Measurements from ENCODE around the gene TADA2A. TPM values are rescaled to one million over a fixed set of nuclear protein-coding genes. Genes with fewer than 3 reads are reported as not detected.
A peak's percentile ranks its signal among the peaks of the same experiment; 100 is the strongest.

Gene TADA2A
- total and polyA plus RNA-seq, 2 of the 8 experiments (the other 6 are each of a cell fraction or from before 2014, with no cell fraction given), result 8.4 to 18.5 TPM

- FAIRE-seq, result no peak
- no peak overlapping the region for H3K14ac ChIP-seq (ENCODE audit: insufficient read length)
- H2BK15ac ChIP-seq (ENCODE audit: low read length), result no peak overlapping the region; the same call in 1 of the 2 replicates
- no peak overlapping the region for H3K4me3 ChIP-seq (ENCODE audit: extremely low read depth in 1 of 4, insufficient read depth in 2 of 4, low read depth in 3 of 4, low read length in 4 of 4)
- CTCF ChIA-PET (ENCODE audit: partially characterized antibody), result interaction anchor here (0.5 to 6.6 kb wide), 61 partner anchors 9 to 398 kb away, joined by 3 to 126 read pairs (median 4); no protein-coding TSS in a partner anchor
- no peak overlapping the region for H3K9ac ChIP-seq (replicated peaks in 1 of 4; ENCODE audit: extremely low read depth in 1 of 4, low read depth in 3 of 4, low read length in 3 of 4)
- H2BK5ac ChIP-seq (ENCODE audit: low read depth, low read length), result no peak overlapping the region
- DNase-seq (ENCODE audit: low read depth in 1 of 2, low spot score in 2 of 2), result peak; percentile 66 to 67
- no peak overlapping the region for H4K8ac ChIP-seq (ENCODE audit: extremely low read depth, insufficient read depth, low read length)
- no peaks in the 10 kb centered on the region for H3K27me3 ChIP-seq (replicated peaks in 1 of 4; ENCODE audit: control insufficient read depth in 3 of 4, extremely low read depth in 1 of 4, insufficient read depth in 3 of 4, low read length in 3 of 4)
- H4K5ac ChIP-seq (ENCODE audit: insufficient read length, low read depth, low read length), result no peak overlapping the region
- 21% methylated on average over 4 of the region's 4 CpGs; no CpG with 5 or more reads in 1 of the 2 experiments for whole genome bisulfite sequencing, 2 experiments (ENCODE audit: extremely low coverage in 1 of 2, insufficient coverage in 1 of 2, insufficient read length in 1 of 2, insufficient replicate concordance in 2 of 2, low coverage in 1 of 2, low lambda C conversion rate in 2 of 2, missing lambda C conversion rate in 1 of 2)
- no peaks in the 10 kb centered on the region for H3K23me2 ChIP-seq (ENCODE audit: low read depth, low read length)
- H3K56ac ChIP-seq (replicated peaks; ENCODE audit: insufficient read length, low read depth, low read length), result no peak overlapping the region
- H2AK5ac ChIP-seq (ENCODE audit: low read depth, low read length), result no peak overlapping the region
- no peak overlapping the region for H3K23ac ChIP-seq (ENCODE audit: insufficient read length)
- H4K20me1 ChIP-seq (replicated peaks in 1 of 2; ENCODE audit: control insufficient read depth in 1 of 2, insufficient read depth in 2 of 2, low read length in 2 of 2), result no peaks in the 10 kb centered on the region
- H3K79me1 ChIP-seq (ENCODE audit: low read depth, low read length), result no peaks in the 10 kb centered on the region
- H3K4me2 ChIP-seq (ENCODE audit: insufficient read depth in 1 of 2, low read depth in 2 of 2, low read length in 2 of 2), result no peak overlapping the region
- no peak overlapping the region for H2BK20ac ChIP-seq (ENCODE audit: low read length)
- H3K4me1 ChIP-seq (replicated peaks in 1 of 4; ENCODE audit: control insufficient read depth in 3 of 4, insufficient read depth in 4 of 4, low read length in 3 of 4), result no peaks in the 10 kb centered on the region; a peak in 1 of 7 replicates
- no peak overlapping the region for H3K27ac ChIP-seq (ENCODE audit: low read depth, low read length)
- POLR2A ChIA-PET (ENCODE audit: partially characterized antibody), result interaction anchor here (0.8 to 2.6 kb wide), 5 partner anchors 10 to 236 kb away, joined by 3 to 15 read pairs (median 3); partner anchors contain the start of gene SYNRG
- H3K79me2 ChIP-seq (ENCODE audit: control insufficient read depth in 1 of 2, insufficient read depth in 2 of 2, low read length in 2 of 2), result no peaks in the 10 kb centered on the region
- H4K91ac ChIP-seq (replicated peaks; ENCODE audit: insufficient read length, low read length), result no peak overlapping the region
- no peak overlapping the region for H2BK120ac ChIP-seq (replicated peaks; ENCODE audit: low read depth, low read length)
- H2AFZ ChIP-seq (ENCODE audit: low read length), result 0 out of 2 replicates have a peak overlapping the region, but pooled peaks have one; percentile 21
- no peak overlapping the region for H3K18ac ChIP-seq (ENCODE audit: extremely low read depth, low read length)
- H2BK12ac ChIP-seq (ENCODE audit: low read depth, low read length), result 0 out of 2 replicates have a peak overlapping the region, but pooled peaks have one; percentile 22
- H3K9me3 ChIP-seq (ENCODE audit: insufficient read depth in 2 of 2, low read depth in 1 of 2, low read length in 1 of 2), result no peaks in the 10 kb centered on the region
- H3K36me3 ChIP-seq (ENCODE audit: control insufficient read depth in 2 of 4, insufficient read depth in 4 of 4, low read length in 3 of 4), result no peaks in the 10 kb centered on the region
- H3K4ac ChIP-seq (replicated peaks; ENCODE audit: insufficient read length, low read depth, low read length), result no peak overlapping the region
- TF ChIP-seq RNF2 (IDR thresholded peaks at IDR 0.05; ENCODE audit: borderline replicate concordance, low read depth, low read length, missing control alignments, poor library complexity, severe bottlenecking) (no peak), PHF8 (conservative IDR thresholded peaks at IDR 0.05; ENCODE audit: low read depth, low read length) (no peak), JUND (IDR thresholded peaks at IDR 0.05; ENCODE audit: low read length) (peak; percentile 61; the same call in 1 of the 2 replicates), CHD2 (IDR thresholded peaks at IDR 0.05; ENCODE audit: low read length) (no peak), EP300 (IDR thresholded peaks at IDR 0.05; ENCODE audit: borderline replicate concordance in 1 of 2, low read depth in 2 of 2, low read length in 2 of 2) (no peak), TEAD4 (IDR thresholded peaks at IDR 0.05; ENCODE audit: low read depth, low read length) (no peak), TBP (IDR thresholded peaks at IDR 0.05; ENCODE audit: low read depth, low read length) (no peak), ZNF274 (IDR thresholded peaks at IDR 0.05; ENCODE audit: borderline replicate concordance, extremely low read depth, low read length) (no peak), SIN3A (conservative IDR thresholded peaks at IDR 0.05 in 1 of 2, IDR thresholded peaks at IDR 0.05 in 1 of 2; ENCODE audit: low read depth in 1 of 2, low read length in 2 of 2) (peak in 1 of 2 experiments; percentile 34; a peak in 1 of 4 replicates), TAF7 (optimal IDR thresholded peaks at IDR 0.05; ENCODE audit: borderline replicate concordance, low read depth, low read length) (peak; percentile 44), SAP30 (IDR thresholded peaks at IDR 0.05; ENCODE audit: insufficient read depth, insufficient replicate concordance, low read length) (no peak), SIRT6 (IDR thresholded peaks at IDR 0.05; ENCODE audit: low read length) (no peak)
Observed at GRCh38 chr17:37373530-37374159, 33.0 kb upstream of the TADA2A start.
